GM23338 (cell line): ENCODE results near the gene BABAM1. TPM values are rescaled to one million over a fixed set of nuclear protein-coding genes. Genes with fewer than 3 reads are reported as not detected.

ENCODE experiments used
- ATAC-seq: fragments of 200-7000 bp; cut with Tn5 transposase; 3 replicates; pipeline ENCODE4 v1.9.1; 2020
- DNase-seq: peaks from one replicate; pipeline ENCODE4 v3.0.0-alpha.2; 2015; ENCODE audit warnings: low spot score
- H2AFZ ChIP-seq: fragments of 200-600 bp; sonication (generic); 2 replicates; pipeline ENCODE4 v1.8.0; 2016; ENCODE audit warnings: antibody characterized with exemption, mild to moderate bottlenecking, moderate library complexity
- H3F3A ChIP-seq: fragments of 200-600 bp; sonication (generic); replicated peaks from 2 replicates; pipeline ENCODE4 v1.8.0; 2017; ENCODE audit warnings: antibody characterized with exemption, mixed run types, low read depth
- H3K27ac ChIP-seq: fragments of 200-600 bp; sonication (generic); 2 replicates; pipeline ENCODE4 v1.6.1; 2016; ENCODE audit warnings: low read depth
- H3K27me3 ChIP-seq: fragments of 200-600 bp; sonication (generic); 2 replicates; pipeline ENCODE4 v1.8.0; 2016; ENCODE audit warnings: mild to moderate bottlenecking, mixed run types, moderate library complexity; ENCODE audit not compliant: insufficient read depth
- H3K36me3 ChIP-seq: fragments of 200-600 bp; sonication (generic); 2 replicates; pipeline ENCODE4 v1.8.0; 2016; ENCODE audit warnings: mild to moderate bottlenecking; ENCODE audit not compliant: insufficient read depth
- H3K4me1 ChIP-seq: fragments of 200-600 bp; sonication (generic); 2 replicates; pipeline ENCODE4 v1.8.0; 2016; ENCODE audit warnings: mild to moderate bottlenecking, moderate library complexity; ENCODE audit not compliant: insufficient read depth
- H3K4me2 ChIP-seq: fragments of 200-600 bp; sonication (generic); 2 replicates; pipeline ENCODE4 v1.7.1; 2017; ENCODE audit warnings: mixed run types
- H3K4me3 ChIP-seq: fragments of 200-600 bp; sonication (generic); 2 replicates; pipeline ENCODE4 v1.6.1; 2016; ENCODE audit warnings: mixed run types
- H3K79me2 ChIP-seq: fragments of 200-600 bp; sonication (generic); replicated peaks from 2 replicates; pipeline ENCODE4 v1.8.0; 2017; ENCODE audit warnings: mild to moderate bottlenecking; ENCODE audit not compliant: insufficient read depth
- H3K9me2 ChIP-seq: fragments of 200-600 bp; sonication (generic); 2 replicates; pipeline ENCODE4 v1.8.0; 2017; ENCODE audit not compliant: insufficient read depth
- H4K20me1 ChIP-seq: fragments of 200-600 bp; sonication (generic); replicated peaks from 2 replicates; pipeline ENCODE4 v1.8.0; 2017; ENCODE audit warnings: mild to moderate bottlenecking; ENCODE audit not compliant: insufficient read depth
- H3K27ac Mint-ChIP-seq: 2 replicates; pipeline ENCODE4 v1.8.0; 2020; ENCODE audit warnings: inconsistent platforms, mild to moderate bottlenecking, moderate library complexity, mixed read lengths
- H3K27me3 Mint-ChIP-seq: 3 replicates; pipeline ENCODE4 v1.8.0; 2022; ENCODE audit warnings: low read depth, mild to moderate bottlenecking, moderate library complexity, mixed read lengths, inconsistent platforms; ENCODE audit not compliant: insufficient read depth, poor library complexity
- H3K36me3 Mint-ChIP-seq: 3 replicates; pipeline ENCODE4 v1.8.0; 2021; ENCODE audit warnings: low read depth, mild to moderate bottlenecking, inconsistent platforms, moderate library complexity, mixed read lengths
- H3K4me1 Mint-ChIP-seq: 3 replicates; pipeline ENCODE4 v1.8.0; 2020; ENCODE audit warnings: mild to moderate bottlenecking, inconsistent platforms, mixed read lengths
- H3K4me3 Mint-ChIP-seq: 3 replicates; pipeline ENCODE4 v1.8.0; 2021; ENCODE audit warnings: moderate library complexity, mild to moderate bottlenecking, inconsistent platforms, mixed read lengths
- H3K9me3 Mint-ChIP-seq: 3 replicates; pipeline ENCODE4 v1.8.0; 2020; ENCODE audit warnings: moderate library complexity, mild to moderate bottlenecking, inconsistent platforms, mixed read lengths
- CREB1 ChIP-seq: fragments of 250-450 bp; sonication (Bioruptor Pico); IDR thresholded peaks from 2 replicates; pipeline ENCODE4 v1.5.0; 2020; ENCODE audit warnings: low read depth, mild to moderate bottlenecking, moderate library complexity
- EZH2 ChIP-seq: fragments of 200-600 bp; sonication (generic); IDR thresholded peaks from one replicate; pipeline ENCODE4 v1.8.0; 2017; ENCODE audit warnings: antibody characterized with exemption, mild to moderate bottlenecking, low read depth; ENCODE audit not compliant: unreplicated experiment
- EZH2phosphoT487 ChIP-seq: fragments of 200-600 bp; sonication (generic); IDR thresholded peaks from one replicate; pipeline ENCODE4 v1.8.1; 2018; ENCODE audit warnings: antibody characterized with exemption; ENCODE audit not compliant: unreplicated experiment
- NANOG ChIP-seq: IDR thresholded peaks from 2 replicates; pipeline ENCODE4 v1.6.1; 2016; ENCODE audit warnings: antibody characterized with exemption, borderline replicate concordance
- STAT1 ChIP-seq: IDR thresholded peaks from one replicate; pipeline ENCODE4 v1.6.1; 2016; ENCODE audit warnings: antibody characterized with exemption; ENCODE audit not compliant: unreplicated experiment
- ZNF114 ChIP-seq: fragments of 250-450 bp; sonication (Bioruptor Pico); IDR thresholded peaks from 2 replicates; pipeline ENCODE4 v1.5.0; 2020; ENCODE audit warnings: mild to moderate bottlenecking, moderate library complexity
- ZNF331 ChIP-seq: fragments of 250-450 bp; sonication (Bioruptor Pico); IDR thresholded peaks from 2 replicates; pipeline ENCODE4 v1.5.0; 2020; ENCODE audit warnings: low read depth, mild to moderate bottlenecking, moderate library complexity
- polyA plus RNA-seq: library from polyadenylated mRNA; unstranded; fragments of >200 nt; fragmentation: Nextera tagmentation; extraction: Ambion mirVana; gene quantifications from 2 replicates; pipeline ENCODE4 v1.2.1, GENCODE V29; 2016
- total RNA-seq: library from RNA; depleted of rRNA; stranded (reverse); fragments of >200 nt; shearing (Covaris generic); gene quantifications from 2 replicates; pipeline ENCODE4 v1.2.3, GENCODE V29; 2014
- TF ChIP-seq, protein P1 (sequence below), 2 experiments: fragments of 200-600 bp in 1 of 2; sonication (generic) in 1 of 2; conservative IDR thresholded peaks; 2 replicates each; pipeline versions ENCODE4 v1.5.1 to v1.6.1; 2016 to 2017; ENCODE audit warnings: antibody characterized with exemption in 2 of 2, low read depth in 2 of 2, mild to moderate bottlenecking in 2 of 2, moderate library complexity in 1 of 2
- TF ChIP-seq, protein P2 (sequence below): IDR thresholded peaks from 2 replicates; pipeline ENCODE4 v1.6.1; 2016; ENCODE audit warnings: antibody characterized with exemption
- TF ChIP-seq, protein P3 (sequence below): IDR thresholded peaks from one replicate; pipeline ENCODE4 v1.6.1; 2018; ENCODE audit warnings: antibody characterized with exemption; ENCODE audit not compliant: unreplicated experiment

Gene BABAM1
- total and polyA plus RNA-seq, 2 experiments from 2014 or later, result 78.1 to 95.0 TPM

DNA sequence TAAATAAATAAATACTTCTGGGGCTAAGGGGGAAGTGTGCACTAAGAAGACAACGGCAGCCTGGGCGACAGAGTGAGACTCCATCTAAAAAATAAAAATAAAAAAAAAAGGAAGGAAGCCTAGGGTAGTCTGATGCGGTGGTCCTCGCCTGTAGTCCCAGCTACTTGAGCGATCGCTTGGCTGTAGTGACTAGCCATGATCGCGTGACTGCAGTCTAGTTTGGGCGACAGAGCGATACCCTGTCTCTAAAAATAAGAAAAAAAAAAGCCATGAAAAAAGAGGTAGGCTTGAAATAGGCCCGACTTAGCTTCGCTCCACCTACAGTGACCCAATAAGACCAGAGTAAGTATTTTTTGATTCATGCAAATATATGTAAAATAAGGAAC lies 661 bp upstream of the BABAM1 start:
- Histone ChIP-seq H3K4me3 (no peak overlapping the region), H3K9me2 (no peaks in the 10 kb centered on the region), H3K4me1 (0 out of 2 replicates have a peak, but pooled peaks cover 5% of the 10 kb centered on the region), H3K36me3 (peaks cover 4% of the 10 kb centered on the region), H3K79me2 (peaks cover 12% of the 10 kb centered on the region; the same call in 1 of the 2 replicates), H2AFZ (no peak overlapping the region), H4K20me1 (no peaks in the 10 kb centered on the region), H3K4me2 (no peak overlapping the region), H3K27ac (peak overlapping the region; percentile 90), H3K27me3 (no peaks in the 10 kb centered on the region), H3F3A (peaks cover 6% of the 10 kb centered on the region; the same call in 1 of the 2 replicates)
- Mint-ChIP-seq H3K9me3 (peaks cover 6% of the 10 kb centered on the region; the same call in 2 of the 3 replicates), H3K27ac (peak overlapping the region; percentile 82), H3K4me1 (peaks cover 20% of the 10 kb centered on the region), H3K36me3 (peaks cover 31% of the 10 kb centered on the region), H3K27me3 (peaks cover 23% of the 10 kb centered on the region), H3K4me3 (peak overlapping the region; percentile 96)
- peak; percentile 1; the same call in 2 of the 3 replicates for ATAC-seq
- DNase-seq, result peak; percentile 38
- TF ChIP-seq ZNF331 (CRISPR knock-in tag) (no peak), STAT1 (no peak), EZH2phosphoT487 (no peak)
- TF ChIP-seq, protein P1, sequence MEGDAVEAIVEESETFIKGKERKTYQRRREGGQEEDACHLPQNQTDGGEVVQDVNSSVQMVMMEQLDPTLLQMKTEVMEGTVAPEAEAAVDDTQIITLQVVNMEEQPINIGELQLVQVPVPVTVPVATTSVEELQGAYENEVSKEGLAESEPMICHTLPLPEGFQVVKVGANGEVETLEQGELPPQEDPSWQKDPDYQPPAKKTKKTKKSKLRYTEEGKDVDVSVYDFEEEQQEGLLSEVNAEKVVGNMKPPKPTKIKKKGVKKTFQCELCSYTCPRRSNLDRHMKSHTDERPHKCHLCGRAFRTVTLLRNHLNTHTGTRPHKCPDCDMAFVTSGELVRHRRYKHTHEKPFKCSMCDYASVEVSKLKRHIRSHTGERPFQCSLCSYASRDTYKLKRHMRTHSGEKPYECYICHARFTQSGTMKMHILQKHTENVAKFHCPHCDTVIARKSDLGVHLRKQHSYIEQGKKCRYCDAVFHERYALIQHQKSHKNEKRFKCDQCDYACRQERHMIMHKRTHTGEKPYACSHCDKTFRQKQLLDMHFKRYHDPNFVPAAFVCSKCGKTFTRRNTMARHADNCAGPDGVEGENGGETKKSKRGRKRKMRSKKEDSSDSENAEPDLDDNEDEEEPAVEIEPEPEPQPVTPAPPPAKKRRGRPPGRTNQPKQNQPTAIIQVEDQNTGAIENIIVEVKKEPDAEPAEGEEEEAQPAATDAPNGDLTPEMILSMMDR (conservative IDR thresholded peaks at IDR 0.05; ENCODE audit: low read depth in 2 of 2), result no peak

DNA sequence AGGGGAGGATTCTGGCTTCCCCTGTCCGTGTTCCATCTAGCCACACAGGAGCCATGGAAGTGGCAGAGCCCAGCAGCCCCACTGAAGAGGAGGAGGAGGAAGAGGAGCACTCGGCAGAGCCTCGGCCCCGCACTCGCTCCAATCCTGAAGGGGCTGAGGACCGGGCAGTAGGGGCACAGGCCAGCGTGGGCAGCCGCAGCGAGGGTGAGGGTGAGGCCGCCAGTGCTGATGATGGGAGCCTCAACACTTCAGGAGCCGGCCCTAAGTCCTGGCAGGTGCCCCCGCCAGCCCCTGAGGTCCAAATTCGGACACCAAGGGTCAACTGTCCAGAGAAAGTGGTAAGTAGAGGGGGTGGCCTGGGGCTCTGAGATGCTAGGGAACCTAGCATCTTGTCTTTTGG lies 1.5 kb downstream of the BABAM1 start:
- H2AFZ ChIP-seq, result no peak overlapping the region
- Mint-ChIP-seq H3K27ac (no peak overlapping the region), H3K9me3 (peaks cover 6% of the 10 kb centered on the region; the same call in 2 of the 3 replicates), H3K36me3 (peaks cover 34% of the 10 kb centered on the region), H3K27me3 (peaks cover 21% of the 10 kb centered on the region), H3K4me3 (peak overlapping the region; percentile 96), H3K4me1 (peaks cover 15% of the 10 kb centered on the region)
- H3K36me3 ChIP-seq, result peaks cover 4% of the 10 kb centered on the region
- H3K9me2 ChIP-seq, result no peaks in the 10 kb centered on the region
- DNase-seq (no peak), ATAC-seq (no peak)
- H3K27me3 ChIP-seq, result no peaks in the 10 kb centered on the region
- peaks cover 12% of the 10 kb centered on the region; the same call in 1 of the 2 replicates for H3K79me2 ChIP-seq
- no peak overlapping the region; the same call in 1 of the 2 replicates for H3K4me3 ChIP-seq
- H3K4me1 ChIP-seq, result 0 out of 2 replicates have a peak, but pooled peaks cover 5% of the 10 kb centered on the region
- no peaks in the 10 kb centered on the region for H4K20me1 ChIP-seq
- H3F3A ChIP-seq, result peaks cover 4% of the 10 kb centered on the region; the same call in 1 of the 2 replicates
- 0 out of 2 replicates have a peak overlapping the region, but pooled peaks have one; percentile 20 for H3K27ac ChIP-seq
- no peak overlapping the region for H3K4me2 ChIP-seq
- TF ChIP-seq ZNF331 (CRISPR knock-in tag) (no peak), EZH2phosphoT487 (no peak), CREB1 (CRISPR knock-in tag) (no peak), EZH2 (no peak), ZNF114 (CRISPR knock-in tag) (no peak), STAT1 (no peak), NANOG (no peak)
- TF ChIP-seq, protein P1 (conservative IDR thresholded peaks at IDR 0.05; ENCODE audit: low read depth in 2 of 2), result no peak
- TF ChIP-seq, protein P2, sequence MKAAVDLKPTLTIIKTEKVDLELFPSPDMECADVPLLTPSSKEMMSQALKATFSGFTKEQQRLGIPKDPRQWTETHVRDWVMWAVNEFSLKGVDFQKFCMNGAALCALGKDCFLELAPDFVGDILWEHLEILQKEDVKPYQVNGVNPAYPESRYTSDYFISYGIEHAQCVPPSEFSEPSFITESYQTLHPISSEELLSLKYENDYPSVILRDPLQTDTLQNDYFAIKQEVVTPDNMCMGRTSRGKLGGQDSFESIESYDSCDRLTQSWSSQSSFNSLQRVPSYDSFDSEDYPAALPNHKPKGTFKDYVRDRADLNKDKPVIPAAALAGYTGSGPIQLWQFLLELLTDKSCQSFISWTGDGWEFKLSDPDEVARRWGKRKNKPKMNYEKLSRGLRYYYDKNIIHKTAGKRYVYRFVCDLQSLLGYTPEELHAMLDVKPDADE, result no peak
- TF ChIP-seq, protein P3, sequence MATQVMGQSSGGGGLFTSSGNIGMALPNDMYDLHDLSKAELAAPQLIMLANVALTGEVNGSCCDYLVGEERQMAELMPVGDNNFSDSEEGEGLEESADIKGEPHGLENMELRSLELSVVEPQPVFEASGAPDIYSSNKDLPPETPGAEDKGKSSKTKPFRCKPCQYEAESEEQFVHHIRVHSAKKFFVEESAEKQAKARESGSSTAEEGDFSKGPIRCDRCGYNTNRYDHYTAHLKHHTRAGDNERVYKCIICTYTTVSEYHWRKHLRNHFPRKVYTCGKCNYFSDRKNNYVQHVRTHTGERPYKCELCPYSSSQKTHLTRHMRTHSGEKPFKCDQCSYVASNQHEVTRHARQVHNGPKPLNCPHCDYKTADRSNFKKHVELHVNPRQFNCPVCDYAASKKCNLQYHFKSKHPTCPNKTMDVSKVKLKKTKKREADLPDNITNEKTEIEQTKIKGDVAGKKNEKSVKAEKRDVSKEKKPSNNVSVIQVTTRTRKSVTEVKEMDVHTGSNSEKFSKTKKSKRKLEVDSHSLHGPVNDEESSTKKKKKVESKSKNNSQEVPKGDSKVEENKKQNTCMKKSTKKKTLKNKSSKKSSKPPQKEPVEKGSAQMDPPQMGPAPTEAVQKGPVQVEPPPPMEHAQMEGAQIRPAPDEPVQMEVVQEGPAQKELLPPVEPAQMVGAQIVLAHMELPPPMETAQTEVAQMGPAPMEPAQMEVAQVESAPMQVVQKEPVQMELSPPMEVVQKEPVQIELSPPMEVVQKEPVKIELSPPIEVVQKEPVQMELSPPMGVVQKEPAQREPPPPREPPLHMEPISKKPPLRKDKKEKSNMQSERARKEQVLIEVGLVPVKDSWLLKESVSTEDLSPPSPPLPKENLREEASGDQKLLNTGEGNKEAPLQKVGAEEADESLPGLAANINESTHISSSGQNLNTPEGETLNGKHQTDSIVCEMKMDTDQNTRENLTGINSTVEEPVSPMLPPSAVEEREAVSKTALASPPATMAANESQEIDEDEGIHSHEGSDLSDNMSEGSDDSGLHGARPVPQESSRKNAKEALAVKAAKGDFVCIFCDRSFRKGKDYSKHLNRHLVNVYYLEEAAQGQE, result no peak
